Stromal cell of bone marrow (primary cell): ENCODE measurements around the gene VPS37D.
A peak's percentile ranks its signal among the peaks of the same experiment; 100 is the strongest.
"Not testable (repeated sequence)": the region's sequence is repeated elsewhere in the genome, so short reads cannot be mapped to it uniquely, and the experiment has no call there.

Experiments
- DNase-seq: peaks from one replicate; pipeline ENCODE4 v3.0.0-alpha.2; 2012; ENCODE audit warnings: low read depth

Gene VPS37D

DNA sequence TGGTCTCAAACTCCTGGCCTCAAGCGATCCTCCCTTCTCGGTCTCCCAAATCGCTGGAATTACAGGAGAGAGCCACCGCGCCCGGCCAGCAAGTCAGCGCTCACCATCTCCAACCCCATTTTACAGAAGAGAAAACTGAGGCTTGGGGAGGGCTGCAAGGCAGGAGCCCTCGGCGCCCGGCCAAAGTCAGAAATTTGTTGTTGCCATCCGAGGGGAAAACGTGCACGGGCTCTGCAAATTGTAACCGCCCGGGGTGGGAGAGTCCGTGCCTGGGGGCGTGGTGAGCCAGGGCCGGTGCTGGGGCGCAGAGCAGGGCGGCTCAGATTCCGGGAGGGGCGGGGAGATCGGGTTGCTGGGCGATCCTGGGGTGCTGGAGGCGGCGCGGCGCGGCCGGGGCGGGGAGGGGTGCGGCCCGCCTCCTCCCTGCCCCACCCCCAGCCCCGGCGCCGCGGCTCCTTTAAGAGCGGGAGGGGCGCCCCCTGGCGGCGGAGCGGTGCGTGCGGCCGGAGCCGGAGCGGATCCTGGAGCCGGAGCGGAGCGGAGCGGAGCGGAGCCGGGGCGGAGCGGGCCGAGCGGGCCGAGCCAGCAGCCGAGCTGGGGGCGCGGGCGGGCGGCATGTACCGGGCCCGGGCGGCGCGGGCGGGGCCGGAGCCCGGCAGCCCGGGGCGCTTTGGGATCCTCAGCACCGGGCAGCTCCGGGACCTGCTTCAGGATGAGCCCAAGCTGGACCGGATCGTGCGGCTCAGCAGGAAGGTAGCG is at the start of gene VPS37D:
Gene VPS37D (plus strand): TSS at position 488 of the 759 bp plus-strand sequence. CDS start 128 bp downstream, at position 616.
- peak; percentile 79 for DNase-seq

DNA sequence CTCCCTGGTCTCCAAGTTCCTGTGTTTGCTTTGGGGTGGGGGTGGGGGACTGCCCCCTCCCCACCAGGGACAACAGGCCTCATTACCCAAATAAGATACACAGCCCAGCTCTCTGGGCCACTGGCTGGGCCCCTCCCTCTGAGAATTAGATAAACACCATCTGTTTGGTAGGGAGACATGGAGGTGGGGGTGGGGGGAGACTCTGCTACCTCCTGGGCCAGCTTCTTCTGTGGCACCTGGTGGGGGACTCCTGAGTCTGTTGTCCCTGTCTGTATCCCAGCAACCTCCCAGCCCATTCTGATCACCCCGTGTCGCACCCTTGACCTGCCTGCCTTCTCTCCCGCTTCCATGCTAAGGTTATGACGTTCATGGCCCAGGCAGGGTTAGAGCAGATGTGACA is 49.1 kb upstream of the VPS37D start:
- DNase-seq: no peak

- DNase-seq: not testable (repeated sequence)
Measured at GRCh38 chr7:73619394-73619793, 48.2 kb upstream of the VPS37D start.

- no peak for DNase-seq
Measured at GRCh38 chr7:73621168-73622063, 46.2 kb upstream of the VPS37D start.

- DNase-seq: no peak
Measured at GRCh38 chr7:73622527-73622908, 45.1 kb upstream of the VPS37D start.

DNA sequence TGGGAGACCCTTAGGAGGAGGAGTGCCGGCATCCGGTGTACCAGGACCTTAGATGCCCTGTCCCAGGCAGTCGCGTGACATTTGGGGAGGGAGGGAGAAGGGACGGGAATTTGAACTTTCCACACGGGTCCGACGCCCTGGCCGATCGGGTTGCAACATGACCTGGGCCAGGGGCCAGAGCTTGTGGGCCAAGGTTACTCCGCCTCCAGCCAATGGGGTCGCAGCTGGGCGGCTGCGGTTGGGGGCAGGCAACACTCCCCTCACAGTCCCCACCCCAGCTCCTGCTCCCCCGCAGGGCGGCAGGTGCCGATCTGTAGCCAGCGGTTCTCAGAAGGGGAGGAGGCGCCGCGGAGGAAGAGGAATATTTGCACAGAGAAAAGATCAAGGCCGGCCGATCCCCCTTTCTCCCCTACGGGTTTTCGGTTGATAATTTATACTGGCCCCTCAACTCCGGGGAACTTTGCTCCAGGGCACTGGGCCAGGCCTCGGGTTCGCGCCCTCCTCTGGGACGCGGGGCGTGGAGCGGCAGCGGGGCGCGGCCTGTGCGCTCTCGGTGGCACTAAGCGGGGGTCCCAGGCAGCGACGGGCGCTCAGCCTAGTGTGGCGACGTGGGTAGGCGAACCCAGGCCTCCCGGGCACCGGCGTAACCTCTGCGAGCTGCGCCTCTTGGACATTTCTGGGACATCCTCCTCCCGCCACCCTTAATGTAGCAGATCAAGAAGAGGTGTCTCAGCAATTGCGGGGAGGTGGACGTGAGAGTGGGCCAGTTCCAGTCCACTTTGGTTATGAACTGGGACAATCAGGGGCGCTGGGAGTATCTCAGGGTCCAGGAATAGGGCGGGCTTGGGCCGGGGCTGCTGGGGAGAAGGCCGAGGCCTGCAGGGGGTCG is 44.5 kb upstream of the VPS37D start:
- DNase-seq: no peak

GRCh38 chr7:73623798-73624668 is 43.6 kb upstream of the VPS37D start, which contains the start of gene MLXIPL:
Gene MLXIPL (minus strand): TSS chr7:73624522. CDS start chr7:73624492, 30 bp downstream.
- DNase-seq: no peak

GRCh38 chr7:73624669-73625001 is 43.0 kb upstream of the VPS37D start:
- no peak for DNase-seq

DNA sequence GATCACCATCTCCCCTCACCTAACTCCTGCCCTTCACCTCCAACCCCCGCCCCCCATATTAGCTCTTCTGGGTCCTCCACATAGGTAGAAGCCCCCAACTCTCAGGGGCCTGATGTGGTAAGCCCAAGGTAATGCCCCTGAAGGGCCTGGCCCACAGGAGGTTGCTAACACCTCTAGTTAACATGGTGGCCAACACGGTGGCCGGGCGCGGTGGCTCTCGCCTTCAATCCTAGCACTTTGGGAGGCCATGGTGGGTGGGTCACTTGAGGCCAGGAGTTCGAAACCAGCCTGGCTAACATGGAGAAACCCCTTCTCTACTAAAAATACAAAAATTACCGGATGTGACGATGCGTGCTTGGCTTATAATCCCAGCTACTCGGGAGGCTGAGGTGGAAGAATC is 42.4 kb upstream of the VPS37D start:
- DNase-seq: no peak

GRCh38 chr7:73626814-73627213 is 40.8 kb upstream of the VPS37D start:
- peak; percentile 18 for DNase-seq

DNA sequence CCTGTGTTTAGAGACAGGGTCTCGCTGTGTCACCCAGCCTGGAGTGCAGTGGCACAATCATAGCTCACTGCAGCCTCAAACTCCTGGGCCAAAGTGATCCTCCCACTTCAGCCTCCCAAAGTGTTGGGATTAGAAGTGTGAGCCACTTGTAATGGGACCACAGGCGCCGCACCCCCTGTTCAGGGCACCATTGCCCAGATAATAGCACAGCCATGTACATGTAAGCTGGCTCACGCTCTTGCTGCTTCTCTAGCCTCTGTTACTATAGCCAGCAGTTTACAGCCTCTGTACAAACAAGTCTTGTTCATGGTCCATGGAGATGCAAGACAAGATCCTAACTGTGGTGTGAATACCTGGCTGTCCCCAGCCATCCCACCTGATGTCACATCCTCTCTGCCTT is 39.1 kb upstream of the VPS37D start:
- no peak for DNase-seq

GRCh38 chr7:73631558-73631957 is 36.1 kb upstream of the VPS37D start:
- DNase-seq: no peak

GRCh38 chr7:73633323-73633722 is 34.3 kb upstream of the VPS37D start:
- DNase-seq: no peak

- no peak for DNase-seq
Measured at GRCh38 chr7:73633844-73634243, 33.8 kb upstream of the VPS37D start.

DNA sequence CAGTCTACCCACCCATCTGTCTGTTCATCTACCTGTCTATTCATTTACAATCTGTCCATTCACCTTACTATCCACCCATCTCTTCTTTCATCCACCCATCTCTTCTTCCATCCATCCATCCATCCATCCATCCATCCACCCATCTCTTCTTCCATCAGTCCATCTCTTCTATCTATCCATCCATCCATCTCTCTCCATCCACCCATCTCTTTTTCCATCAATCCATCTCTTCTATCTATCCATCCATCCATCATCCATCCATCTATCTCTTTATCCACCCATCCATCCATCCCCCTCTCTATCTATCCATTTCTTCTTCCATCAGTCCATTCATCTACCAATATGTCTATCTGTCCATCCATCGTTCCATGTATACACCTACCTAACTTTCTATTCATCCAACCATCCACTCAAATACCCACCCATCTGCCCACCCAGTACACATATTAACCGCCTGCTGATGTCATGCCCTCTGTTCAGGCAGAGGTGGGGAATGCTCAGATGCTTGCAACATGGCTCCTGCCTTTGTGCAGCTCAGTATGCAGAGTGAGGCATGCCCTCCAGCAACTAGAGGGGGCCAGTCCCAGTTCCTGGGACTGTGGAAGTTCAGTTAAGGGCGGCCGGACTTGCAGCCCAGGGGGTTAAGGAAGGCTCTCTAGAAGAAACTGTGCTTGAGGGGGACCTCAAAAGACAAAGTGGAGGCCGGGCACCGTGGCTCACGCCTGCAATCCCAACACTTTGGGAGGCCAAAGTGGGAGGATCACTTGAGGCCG is 32.0 kb upstream of the VPS37D start:
- DNase-seq: no peak

DNA sequence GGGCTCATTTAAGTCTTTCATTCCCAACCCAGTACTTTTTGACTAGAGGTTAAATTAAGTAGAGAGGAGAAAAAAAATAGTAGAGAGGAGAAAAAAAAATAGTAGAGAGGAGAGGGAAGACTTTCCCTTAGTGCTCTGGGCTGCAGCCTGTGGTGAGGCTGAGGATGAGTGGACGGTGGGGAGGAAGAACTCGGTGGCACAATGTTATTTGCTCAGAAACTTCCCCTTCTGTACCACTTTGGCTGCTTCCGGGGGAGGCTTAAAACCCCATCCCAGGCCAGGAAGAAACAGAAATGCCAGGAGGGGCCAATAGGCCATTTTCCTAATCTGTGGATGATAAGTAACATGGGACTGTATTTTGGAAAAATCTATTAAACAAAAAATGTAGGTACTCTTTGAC is 28.7 kb upstream of the VPS37D start:
- DNase-seq: no peak

- DNase-seq: no peak
Measured at GRCh38 chr7:73642834-73643233, 24.8 kb upstream of the VPS37D start.

- no peak for DNase-seq
Measured at GRCh38 chr7:73644688-73645286, 22.8 kb upstream of the VPS37D start.

DNA sequence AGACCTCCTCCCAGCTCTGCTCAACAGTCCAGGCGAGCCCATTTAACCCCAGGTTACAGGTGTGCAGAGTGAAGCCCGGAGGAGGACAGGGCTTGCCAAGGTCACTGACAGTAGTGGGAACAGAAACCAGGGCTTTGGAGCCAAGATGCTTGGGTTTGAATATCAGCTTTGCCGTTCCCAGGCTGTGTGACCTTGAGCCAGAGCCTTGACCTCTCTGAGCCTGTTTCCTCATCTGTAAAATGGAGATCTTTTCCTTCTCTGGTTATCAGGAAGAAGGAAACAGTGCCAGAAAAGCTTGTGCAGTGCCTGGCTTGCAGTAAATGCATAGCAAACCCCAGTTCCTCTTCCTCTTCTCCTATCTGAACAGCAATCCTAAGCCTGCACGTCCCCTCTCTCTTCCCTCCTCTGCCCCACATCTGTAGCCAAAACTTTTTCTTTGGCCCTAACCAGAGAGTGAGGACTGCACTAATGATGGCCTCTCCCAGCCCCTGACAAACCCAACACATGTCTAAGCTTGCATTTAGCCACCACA is 21.9 kb upstream of the VPS37D start:
- DNase-seq: no peak
